ENCODE measurements around the gene YAP1.

YAP1 gene

GRCh38 chr11:102135256-102135655 lies 25.0 kb downstream of the YAP1 start:
- H3K4me3 ChIP-seq (ENCODE audit: low read length): no peak overlapping the region
- no peak overlapping the region for H3K4me2 ChIP-seq (ENCODE audit: low read length)
- no peak for TF ChIP-seq CTCF (IDR thresholded peaks at IDR 0.05; ENCODE audit: low read depth, low read length, poor library complexity, severe bottlenecking)
- H3K79me2 ChIP-seq (ENCODE audit: control insufficient read depth, low read length): no peaks in the 10 kb centered on the region
- no peaks in the 10 kb centered on the region for H3K9me3 ChIP-seq (ENCODE audit: control insufficient read depth, insufficient read depth, low read length)
- no peaks in the 10 kb centered on the region for H3K4me1 ChIP-seq (ENCODE audit: control insufficient read depth, low read length)
- H3K36me3 ChIP-seq (ENCODE audit: control insufficient read depth, low read length): no peaks in the 10 kb centered on the region
- no peak overlapping the region for H3K27ac ChIP-seq (ENCODE audit: low read depth, low read length)
- no peaks in the 10 kb centered on the region for H4K20me1 ChIP-seq (ENCODE audit: control insufficient read depth, insufficient read depth, low read depth, low read length)
- no peaks in the 10 kb centered on the region for H3K27me3 ChIP-seq (ENCODE audit: control insufficient read depth, low read length)
- no peaks in the 10 kb centered on the region for H3F3A ChIP-seq (ENCODE audit: control insufficient read depth, insufficient read depth)
- H3K9me2 ChIP-seq (replicated peaks; ENCODE audit: control insufficient read depth, low read length): no peaks in the 10 kb centered on the region

- Histone ChIP-seq H4K20me1 (ENCODE audit: control insufficient read depth, insufficient read depth, low read depth, low read length) (no peaks in the 10 kb centered on the region), H3F3A (ENCODE audit: control insufficient read depth, insufficient read depth) (no peaks in the 10 kb centered on the region), H3K4me2 (ENCODE audit: low read length) (no peak overlapping the region), H3K4me1 (ENCODE audit: control insufficient read depth, low read length) (no peaks in the 10 kb centered on the region), H3K36me3 (ENCODE audit: control insufficient read depth, low read length) (no peaks in the 10 kb centered on the region), H3K79me2 (ENCODE audit: control insufficient read depth, low read length) (no peaks in the 10 kb centered on the region), H3K9me3 (ENCODE audit: control insufficient read depth, insufficient read depth, low read length) (no peaks in the 10 kb centered on the region), H3K9me2 (replicated peaks; ENCODE audit: control insufficient read depth, low read length) (no peaks in the 10 kb centered on the region), H3K27ac (ENCODE audit: low read depth, low read length) (no peak overlapping the region), H3K4me3 (ENCODE audit: low read length) (no peak overlapping the region), H3K27me3 (ENCODE audit: control insufficient read depth, low read length) (0 out of 2 replicates have a peak, but pooled peaks cover 2% of the 10 kb centered on the region)
- no peak for TF ChIP-seq EZH2phosphoT487 (IDR thresholded peaks at IDR 0.05; ENCODE audit: borderline replicate concordance, low read length)
- no peak for TF ChIP-seq CTCF (IDR thresholded peaks at IDR 0.05; ENCODE audit: low read depth, low read length, poor library complexity, severe bottlenecking)
Measured at GRCh38 chr11:102138223-102138622, 28.0 kb downstream of the YAP1 start.

GRCh38 chr11:102138670-102139069 lies 28.4 kb downstream of the YAP1 start:
- Histone ChIP-seq H3K9me2 (replicated peaks; ENCODE audit: control insufficient read depth, low read length) (no peaks in the 10 kb centered on the region), H3F3A (ENCODE audit: control insufficient read depth, insufficient read depth) (no peaks in the 10 kb centered on the region), H3K4me3 (ENCODE audit: low read length) (no peak overlapping the region), H3K4me1 (ENCODE audit: control insufficient read depth, low read length) (no peaks in the 10 kb centered on the region), H3K27me3 (ENCODE audit: control insufficient read depth, low read length) (0 out of 2 replicates have a peak, but pooled peaks cover 3% of the 10 kb centered on the region), H4K20me1 (ENCODE audit: control insufficient read depth, insufficient read depth, low read depth, low read length) (no peaks in the 10 kb centered on the region), H3K36me3 (ENCODE audit: control insufficient read depth, low read length) (no peaks in the 10 kb centered on the region), H3K9me3 (ENCODE audit: control insufficient read depth, insufficient read depth, low read length) (no peaks in the 10 kb centered on the region), H3K79me2 (ENCODE audit: control insufficient read depth, low read length) (no peaks in the 10 kb centered on the region), H3K4me2 (ENCODE audit: low read length) (no peak overlapping the region), H3K27ac (ENCODE audit: low read depth, low read length) (no peak overlapping the region)
- no peak for TF ChIP-seq EZH2phosphoT487 (IDR thresholded peaks at IDR 0.05; ENCODE audit: borderline replicate concordance, low read length)
- TF ChIP-seq CTCF (IDR thresholded peaks at IDR 0.05; ENCODE audit: low read depth, low read length, poor library complexity, severe bottlenecking): no peak

- Histone ChIP-seq H3K27me3 (ENCODE audit: control insufficient read depth, low read length) (0 out of 2 replicates have a peak, but pooled peaks cover 5% of the 10 kb centered on the region), H3K4me2 (ENCODE audit: low read length) (no peak overlapping the region), H3K27ac (ENCODE audit: low read depth, low read length) (no peak overlapping the region), H3K9me3 (ENCODE audit: control insufficient read depth, insufficient read depth, low read length) (no peaks in the 10 kb centered on the region), H3F3A (ENCODE audit: control insufficient read depth, insufficient read depth) (no peaks in the 10 kb centered on the region), H4K20me1 (ENCODE audit: control insufficient read depth, insufficient read depth, low read depth, low read length) (no peaks in the 10 kb centered on the region), H3K79me2 (ENCODE audit: control insufficient read depth, low read length) (no peaks in the 10 kb centered on the region), H3K4me1 (ENCODE audit: control insufficient read depth, low read length) (no peaks in the 10 kb centered on the region), H3K36me3 (ENCODE audit: control insufficient read depth, low read length) (no peaks in the 10 kb centered on the region), H3K4me3 (ENCODE audit: low read length) (no peak overlapping the region), H3K9me2 (replicated peaks; ENCODE audit: control insufficient read depth, low read length) (no peaks in the 10 kb centered on the region)
- TF ChIP-seq CTCF (IDR thresholded peaks at IDR 0.05; ENCODE audit: low read depth, low read length, poor library complexity, severe bottlenecking): no peak
- TF ChIP-seq EZH2phosphoT487 (IDR thresholded peaks at IDR 0.05; ENCODE audit: borderline replicate concordance, low read length): no peak
Measured at GRCh38 chr11:102139081-102139498, 28.8 kb downstream of the YAP1 start.
